ENCODE measurements around the gene TMC6. TPM values are rescaled to one million over a fixed set of nuclear protein-coding genes. Genes with fewer than 3 reads are reported as not detected.
A peak's percentile ranks its signal among the peaks of the same experiment; 100 is the strongest.

The TMC6 gene
- total RNA-seq, 2 experiments from 2014 or later = 209 to 213 TPM

- ATAC-seq (peak; percentile 8), DNase-seq (peak; percentile 88)
- Mint-ChIP-seq H3K4me1 (ENCODE audit: low read depth) (peaks cover 69% of the 10 kb centered on the region), H3K27me3 (no peaks in the 10 kb centered on the region), H3K9me3 (no peaks in the 10 kb centered on the region), H3K27ac (peak overlapping the region; percentile 69), H3K36me3 (ENCODE audit: low read depth) (peaks cover 70% of the 10 kb centered on the region), H3K4me3 (peak overlapping the region; percentile 78)
- ChIA-PET POLR2A (interaction anchor here (1.2 to 19.2 kb wide), 9 partner anchors 4 to 52 kb away, joined by 3 to 335 read pairs (median 7); partner anchors contain the start of genes AFMID, C17orf99, TK1 and TMC6), CTCF (interaction anchor here (0.8 to 6.4 kb wide), 13 partner anchors 9 to 117 kb away, joined by 3 to 83 read pairs (median 4); partner anchors contain the start of genes TK1 and TMC6)
- intact Hi-C loops (cut with micrococcal nuclease) = no loop called here
- TF ChIP-seq, protein P1, sequence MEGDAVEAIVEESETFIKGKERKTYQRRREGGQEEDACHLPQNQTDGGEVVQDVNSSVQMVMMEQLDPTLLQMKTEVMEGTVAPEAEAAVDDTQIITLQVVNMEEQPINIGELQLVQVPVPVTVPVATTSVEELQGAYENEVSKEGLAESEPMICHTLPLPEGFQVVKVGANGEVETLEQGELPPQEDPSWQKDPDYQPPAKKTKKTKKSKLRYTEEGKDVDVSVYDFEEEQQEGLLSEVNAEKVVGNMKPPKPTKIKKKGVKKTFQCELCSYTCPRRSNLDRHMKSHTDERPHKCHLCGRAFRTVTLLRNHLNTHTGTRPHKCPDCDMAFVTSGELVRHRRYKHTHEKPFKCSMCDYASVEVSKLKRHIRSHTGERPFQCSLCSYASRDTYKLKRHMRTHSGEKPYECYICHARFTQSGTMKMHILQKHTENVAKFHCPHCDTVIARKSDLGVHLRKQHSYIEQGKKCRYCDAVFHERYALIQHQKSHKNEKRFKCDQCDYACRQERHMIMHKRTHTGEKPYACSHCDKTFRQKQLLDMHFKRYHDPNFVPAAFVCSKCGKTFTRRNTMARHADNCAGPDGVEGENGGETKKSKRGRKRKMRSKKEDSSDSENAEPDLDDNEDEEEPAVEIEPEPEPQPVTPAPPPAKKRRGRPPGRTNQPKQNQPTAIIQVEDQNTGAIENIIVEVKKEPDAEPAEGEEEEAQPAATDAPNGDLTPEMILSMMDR (IDR thresholded peaks at IDR 0.05) = peak; percentile 74
Observed at GRCh38 chr17:78133971-78134898, 5.7 kb upstream of the TMC6 start.

GRCh38 chr17:78133179-78133951 is 4.8 kb upstream of the TMC6 start:
- DNase-seq (peak; percentile 40), ATAC-seq (no peak)
- no peaks in the 10 kb centered on the region for H3K9me3 Mint-ChIP-seq
- H3K4me3 Mint-ChIP-seq = peak overlapping the region; percentile 78
- H3K27me3 Mint-ChIP-seq = no peaks in the 10 kb centered on the region
- peaks cover 63% of the 10 kb centered on the region for H3K36me3 Mint-ChIP-seq (ENCODE audit: low read depth)
- CTCF ChIA-PET = interaction anchor here (0.8 to 6.4 kb wide), 11 partner anchors 8 to 118 kb away, joined by 3 to 83 read pairs (median 5); partner anchors contain the start of genes TK1 and TMC6
- POLR2A ChIA-PET = interaction anchor here (2.3 to 19.2 kb wide), 4 partner anchors 5 to 22 kb away, joined by 7 to 335 read pairs (median 176); partner anchors contain the start of genes C17orf99, TMC6 and TMC8
- peaks cover 65% of the 10 kb centered on the region for H3K4me1 Mint-ChIP-seq (ENCODE audit: low read depth)
- peak overlapping the region; percentile 72 for H3K27ac Mint-ChIP-seq
- TF ChIP-seq, protein P1 (IDR thresholded peaks at IDR 0.05) = no peak
- intact Hi-C loops (cut with micrococcal nuclease) = no loop called here

GRCh38 chr17:78132767-78133178 is 4.2 kb upstream of the TMC6 start:
- ChIA-PET CTCF (interaction anchor here (2.3 to 6.4 kb wide), 2 partner anchors 8 to 53 kb away, joined by 6 to 83 read pairs; partner anchors contain the start of genes TK1 and TMC6), POLR2A (interaction anchor here (0.6 to 19.2 kb wide), 6 partner anchors 6 to 51 kb away, joined by 3 to 335 read pairs (median 10); partner anchors contain the start of genes C17orf99, TMC6 and TMC8)
- no peaks in the 10 kb centered on the region for H3K27me3 Mint-ChIP-seq
- TF ChIP-seq, protein P1 (IDR thresholded peaks at IDR 0.05) = no peak
- H3K4me3 Mint-ChIP-seq = peak overlapping the region; percentile 78
- DNase-seq (no peak), ATAC-seq (no peak)
- no peaks in the 10 kb centered on the region for H3K9me3 Mint-ChIP-seq
- H3K4me1 Mint-ChIP-seq (ENCODE audit: low read depth) = peaks cover 59% of the 10 kb centered on the region
- intact Hi-C loops (cut with micrococcal nuclease) = no loop called here
- peak overlapping the region; percentile 72 for H3K27ac Mint-ChIP-seq
- peaks cover 62% of the 10 kb centered on the region for H3K36me3 Mint-ChIP-seq (ENCODE audit: low read depth)

- peaks cover 54% of the 10 kb centered on the region for H3K4me1 Mint-ChIP-seq (ENCODE audit: low read depth)
- H3K4me3 Mint-ChIP-seq = peak overlapping the region; percentile 78
- ATAC-seq (peak; percentile 28), DNase-seq (peak; percentile 90)
- intact Hi-C loops (cut with micrococcal nuclease) = no loop called here
- no peaks in the 10 kb centered on the region for H3K27me3 Mint-ChIP-seq
- peak overlapping the region; percentile 90 for H3K27ac Mint-ChIP-seq
- ChIA-PET POLR2A (interaction anchor here (0.6 to 19.2 kb wide), 5 partner anchors 6 to 52 kb away, joined by 3 to 335 read pairs (median 4); partner anchors contain the start of genes C17orf99, TMC6 and TMC8), CTCF (interaction anchor here (0.7 to 3.3 kb wide), 2 partner anchors 12 to 119 kb away, joined by 3 to 10 read pairs; no protein-coding TSS in a partner anchor)
- H3K36me3 Mint-ChIP-seq (ENCODE audit: low read depth) = peaks cover 60% of the 10 kb centered on the region
- no peaks in the 10 kb centered on the region for H3K9me3 Mint-ChIP-seq
- TF ChIP-seq, protein P1 (IDR thresholded peaks at IDR 0.05) = no peak
Observed at GRCh38 chr17:78132084-78132676, 3.6 kb upstream of the TMC6 start.
